Epidermal melanocyte (primary cell): ENCODE measurements around the gene PRKAR1B.

Experiments
- DNase-seq: peaks from one replicate; pipeline ENCODE4 v3.0.0; 2011; ENCODE audit warnings: low spot score; ENCODE audit not compliant: insufficient read length

PRKAR1B gene

DNA sequence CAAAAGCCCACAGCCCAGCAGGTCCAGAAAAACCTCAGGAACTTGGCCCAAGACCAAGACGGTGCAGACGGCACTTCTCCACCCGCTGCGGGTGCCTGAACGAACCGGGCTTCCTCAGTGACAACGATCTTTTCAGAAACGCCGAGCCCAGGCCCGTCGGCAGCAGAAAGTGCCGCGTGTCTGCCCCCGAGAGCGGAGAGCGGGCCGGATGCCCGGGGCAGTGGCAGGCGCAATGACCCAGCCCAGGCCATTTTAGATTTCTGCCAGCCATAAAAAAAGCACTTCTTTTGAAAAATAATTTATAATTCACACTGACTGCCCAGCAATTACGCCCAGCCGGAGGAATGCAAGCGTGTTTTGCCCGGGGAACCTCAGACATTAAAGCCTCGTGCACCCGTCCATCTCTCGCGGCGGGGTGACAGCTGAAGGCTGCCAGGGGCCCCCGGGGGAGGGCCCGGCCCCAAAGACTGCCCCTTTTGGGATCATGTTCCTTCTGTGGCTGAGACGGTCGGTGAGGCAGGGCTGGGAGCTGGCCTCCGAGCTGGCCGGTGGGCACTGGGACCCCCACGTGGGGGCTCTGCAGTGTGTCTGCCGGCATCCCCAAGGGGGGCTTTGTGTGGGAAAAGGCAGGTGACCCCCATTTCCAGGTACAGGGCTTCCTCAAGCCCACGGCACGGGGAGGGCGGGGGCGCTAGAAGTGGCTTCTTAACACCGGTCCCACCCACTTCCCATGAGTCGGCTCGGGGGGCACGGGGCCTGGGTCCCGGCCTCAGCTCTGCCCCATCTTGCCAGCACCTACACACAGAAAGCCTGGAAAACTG, 136.1 kb downstream of the PRKAR1B start:
- DNase-seq = peak; percentile 38

DNA sequence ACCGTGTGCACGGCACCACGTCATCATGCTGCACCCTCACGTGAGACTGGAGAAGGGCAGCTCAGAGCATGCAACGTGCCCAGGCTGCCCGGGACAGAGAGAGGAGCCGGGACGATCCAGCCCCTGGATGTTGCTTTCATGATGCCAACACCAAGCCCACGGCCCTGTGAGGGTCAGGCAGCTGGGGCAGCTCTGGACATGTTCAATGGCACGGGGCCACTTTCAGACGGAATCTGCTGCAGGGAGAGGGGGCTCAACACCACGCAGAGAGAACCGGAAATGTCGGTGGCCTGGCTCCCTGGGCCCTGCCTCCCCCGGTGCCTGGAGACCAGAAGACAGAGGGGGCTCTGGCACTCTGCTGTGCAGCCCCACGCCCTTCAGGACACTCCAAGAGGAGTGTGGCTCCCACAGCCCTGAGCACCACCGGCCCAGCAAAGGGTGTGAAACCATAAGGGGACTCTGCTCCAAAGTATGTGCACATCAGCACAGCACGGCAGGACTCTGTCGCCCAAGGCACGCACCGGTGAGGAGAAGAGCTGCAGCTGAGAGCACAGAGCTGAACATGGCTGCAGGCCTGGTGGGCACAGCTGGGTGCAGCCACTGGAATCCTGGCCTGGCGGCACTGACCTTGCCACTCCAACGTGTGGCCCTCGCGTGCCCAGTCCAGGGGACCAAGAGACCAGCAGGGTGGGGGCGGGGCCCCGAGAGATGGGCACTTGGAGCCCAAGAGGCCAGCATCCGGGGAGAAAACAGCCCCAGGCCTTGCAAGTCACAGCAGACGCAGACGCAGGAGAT, 137.1 kb downstream of the PRKAR1B start:
- no peak for DNase-seq

- DNase-seq = no peak
Observed at GRCh38 chr7:587767-588166, 139.3 kb downstream of the PRKAR1B start.

DNA sequence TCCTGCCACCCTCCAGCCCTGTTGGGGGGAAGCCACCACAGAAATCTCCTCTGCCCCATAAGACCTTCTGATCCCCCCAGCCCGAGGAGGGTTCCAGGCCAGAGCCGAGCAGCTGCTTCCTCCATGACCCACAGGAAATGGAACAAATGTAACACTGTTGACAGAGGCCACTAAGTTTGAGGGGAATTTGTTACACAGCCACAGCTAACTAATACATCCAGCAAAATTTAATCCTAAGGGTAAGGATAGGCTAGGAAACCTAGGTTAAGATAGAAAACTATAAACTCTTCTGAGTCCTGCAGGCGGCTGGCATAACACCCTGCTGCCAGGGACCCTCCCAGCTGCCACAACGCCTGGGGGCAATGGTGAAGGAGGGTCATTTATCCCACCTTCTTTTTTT, 140.6 kb downstream of the PRKAR1B start:
- DNase-seq = no peak

- DNase-seq = no peak
Observed at GRCh38 chr7:585873-586272, 141.2 kb downstream of the PRKAR1B start.

- DNase-seq = no peak
Observed at GRCh38 chr7:585229-585711, 141.8 kb downstream of the PRKAR1B start.

- DNase-seq = no peak
Observed at GRCh38 chr7:584820-585219, 142.3 kb downstream of the PRKAR1B start.

GRCh38 chr7:584122-584465, 143.0 kb downstream of the PRKAR1B start:
- no peak for DNase-seq

DNA sequence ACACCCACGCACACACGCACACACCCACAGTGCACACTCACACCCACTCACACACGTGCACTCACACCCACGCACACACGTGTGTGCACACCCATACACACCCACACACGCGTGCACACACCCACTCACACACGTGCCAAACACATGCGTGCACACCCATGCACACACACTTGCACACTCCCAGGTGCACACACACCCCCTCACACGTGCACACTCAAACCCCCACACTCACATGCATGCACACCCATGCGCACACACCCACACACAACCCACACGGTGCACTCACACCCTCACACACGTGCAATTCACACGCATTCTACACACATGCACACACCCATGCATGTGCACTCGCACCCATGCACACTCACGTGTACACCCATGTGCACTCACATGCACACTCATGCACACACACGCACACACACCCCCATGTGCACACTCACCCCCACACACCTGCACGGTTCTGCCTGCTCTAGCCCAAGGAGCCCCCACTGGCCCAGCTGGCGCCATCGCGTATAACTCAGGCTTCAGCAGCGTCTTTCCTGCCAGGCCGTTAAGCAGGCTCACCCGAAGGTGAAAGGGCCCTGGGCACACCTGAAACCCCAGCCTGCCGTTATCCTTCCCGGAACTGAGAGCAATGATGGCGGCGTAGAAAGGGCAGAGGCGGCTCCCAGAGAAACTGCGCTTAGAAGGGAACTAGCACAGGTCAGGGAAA, 143.5 kb downstream of the PRKAR1B start:
- no peak for DNase-seq

- no peak for DNase-seq
Observed at GRCh38 chr7:582931-583330, 144.2 kb downstream of the PRKAR1B start.

GRCh38 chr7:582081-582835, 144.8 kb downstream of the PRKAR1B start:
- no peak for DNase-seq

DNA sequence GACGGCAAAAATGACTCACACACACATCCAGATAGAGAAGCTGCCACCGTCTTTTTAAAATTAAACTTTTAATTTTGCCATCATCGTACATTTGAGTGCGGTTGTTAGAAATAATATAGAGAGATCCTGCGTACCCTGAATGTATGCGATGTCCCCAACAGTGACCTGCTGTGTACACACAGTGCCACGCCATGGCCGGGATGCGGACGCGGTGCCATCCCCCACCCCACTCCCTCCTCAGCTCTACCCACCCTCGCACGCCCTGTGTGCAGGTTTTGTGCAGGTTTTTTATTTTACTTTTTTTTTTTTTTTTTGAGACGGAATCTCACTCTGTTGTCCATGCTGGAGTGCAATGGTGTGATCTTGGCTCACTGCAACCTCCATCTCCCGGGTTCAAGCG, 148.7 kb downstream of the PRKAR1B start:
- no peak for DNase-seq

GRCh38 chr7:577741-578370, 149.2 kb downstream of the PRKAR1B start:
- no peak for DNase-seq

DNA sequence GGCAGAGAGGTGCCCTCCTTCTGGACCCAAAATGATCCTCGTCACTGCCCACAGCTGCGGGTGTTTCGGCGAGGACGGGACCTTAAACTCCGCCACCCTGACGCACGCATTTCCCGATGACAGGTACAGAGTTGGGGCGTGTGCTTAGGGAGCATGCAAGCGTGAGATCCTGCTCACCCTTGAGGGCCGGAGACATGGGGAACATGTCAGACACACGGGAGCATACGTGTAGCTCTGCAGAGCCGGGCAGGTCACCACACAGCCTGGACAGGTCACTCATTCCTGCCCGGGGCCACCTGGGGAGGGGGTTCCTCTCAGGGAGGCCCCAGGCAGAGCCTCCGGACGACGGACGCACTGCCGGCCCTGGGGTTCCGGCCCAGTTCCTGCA, 149.8 kb downstream of the PRKAR1B start:
- DNase-seq = no peak

DNA sequence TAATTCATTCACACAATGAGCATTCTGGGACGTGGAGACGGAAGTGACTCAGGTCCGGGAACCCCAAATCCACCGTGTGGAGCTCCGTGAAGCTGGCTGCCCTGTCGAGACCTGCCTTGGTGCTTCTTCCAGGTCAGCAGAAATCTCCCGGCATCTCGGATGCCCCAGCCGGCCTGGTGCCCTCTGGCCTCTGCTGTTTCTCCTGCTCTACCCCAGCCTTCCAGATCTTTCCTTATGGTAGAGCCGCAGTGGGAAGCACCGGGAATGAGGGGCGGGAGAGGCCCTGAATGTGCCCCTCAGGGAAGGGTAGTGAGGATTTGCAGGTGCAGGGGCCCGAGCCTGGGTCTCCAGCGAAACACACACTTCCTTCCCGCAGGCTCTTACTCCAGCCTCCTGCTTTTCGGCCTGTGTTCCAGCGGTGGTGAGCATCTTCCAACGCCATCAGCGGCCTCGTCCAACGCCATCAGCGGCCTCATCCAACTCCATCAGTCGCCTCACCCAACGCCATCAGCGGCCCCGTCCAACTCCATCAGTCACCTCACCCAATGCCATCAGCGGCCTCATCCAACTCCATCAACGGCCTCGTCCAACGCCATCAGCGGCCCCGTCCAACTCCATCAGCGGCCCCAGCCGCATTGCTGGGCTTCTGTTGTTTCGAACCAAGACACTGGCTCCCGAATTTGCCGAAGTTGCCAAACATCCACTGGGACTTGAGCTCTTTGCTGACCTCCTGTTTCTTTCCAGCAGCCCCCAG, 150.4 kb downstream of the PRKAR1B start:
- DNase-seq = no peak

GRCh38 chr7:575425-576366, 151.4 kb downstream of the PRKAR1B start:
- no peak for DNase-seq

DNA sequence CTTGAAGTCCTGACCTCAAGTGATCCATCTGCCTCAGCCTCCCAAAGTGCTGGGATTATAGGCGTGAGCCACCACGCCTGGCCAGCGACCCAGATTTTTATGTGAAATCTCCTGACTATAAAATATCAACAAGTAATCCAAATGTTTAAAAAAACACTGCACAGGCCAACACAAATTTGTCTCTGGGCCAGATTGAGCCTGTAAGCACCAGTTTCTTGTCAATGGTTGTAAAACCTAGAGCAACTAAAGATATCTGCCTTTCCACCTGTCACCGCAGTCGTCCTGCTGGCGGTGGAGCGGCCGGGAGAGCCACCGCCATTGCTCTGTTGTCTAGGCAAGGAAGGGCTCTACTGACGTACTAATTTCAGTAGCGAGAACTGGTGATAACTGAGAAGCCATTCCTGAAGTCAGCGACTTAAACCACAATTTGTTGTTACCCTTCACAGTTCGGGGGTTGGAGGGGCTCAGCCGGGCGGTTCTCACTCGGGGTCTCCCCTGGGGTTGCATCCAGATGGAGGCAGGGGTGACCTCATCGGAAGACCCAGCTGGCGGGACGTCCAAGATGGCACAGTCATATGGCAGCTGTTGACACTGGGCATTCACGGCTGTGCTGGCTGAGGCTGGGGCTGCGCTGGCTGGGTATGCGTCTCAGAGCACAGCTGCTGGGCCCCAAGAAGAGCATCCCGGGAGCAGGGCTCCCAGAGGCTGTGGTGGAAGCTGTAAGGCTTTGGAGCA, 152.3 kb downstream of the PRKAR1B start:
- no peak for DNase-seq

GRCh38 chr7:573933-574381, 153.1 kb downstream of the PRKAR1B start:
- no peak for DNase-seq
